Calu3 (cell line): Measurements from ENCODE around the gene RPS19. TPM values are rescaled to one million over a fixed set of nuclear protein-coding genes. Genes with fewer than 3 reads are reported as not detected.

Experiments
- BruUV-seq: library from RNA; stranded (reverse); fragments of 400-500 nt; replicated peaks from 2 replicates; lab custom pipeline; 2021; lab: Mats Ljungman, UMichigan
- CTCF ChIA-PET: fragments of 300-600 bp; sonication (Branson Sonifier 250); formaldehyde crosslinking; loops from one replicate; lab custom pipeline; 2022; ENCODE audit warnings: antibody characterized with exemption; lab: Charles Lee
- DNase-seq: peaks from one replicate; pipeline ENCODE4 v3.0.0; 2022
- H3K27ac Mint-ChIP-seq: one replicate; pipeline ENCODE4 v1.8.0; 2022; ENCODE audit warnings: mixed read lengths; ENCODE audit not compliant: unreplicated experiment
- H3K27me3 Mint-ChIP-seq: one replicate; pipeline ENCODE4 v1.8.0; 2022; ENCODE audit warnings: mixed read lengths; ENCODE audit not compliant: unreplicated experiment
- H3K36me3 Mint-ChIP-seq: one replicate; pipeline ENCODE4 v1.8.0; 2022; ENCODE audit warnings: mild to moderate bottlenecking, moderate library complexity, mixed read lengths; ENCODE audit not compliant: insufficient read depth, unreplicated experiment
- H3K4me1 Mint-ChIP-seq: one replicate; pipeline ENCODE4 v1.8.0; 2022; ENCODE audit warnings: mild to moderate bottlenecking, low read depth, mixed read lengths; ENCODE audit not compliant: unreplicated experiment
- H3K4me3 Mint-ChIP-seq: one replicate; pipeline ENCODE4 v1.8.0; 2022; ENCODE audit warnings: mild to moderate bottlenecking, low read depth, moderate library complexity, mixed read lengths; ENCODE audit not compliant: unreplicated experiment
- H3K9me3 Mint-ChIP-seq: one replicate; pipeline ENCODE4 v1.8.0; 2022; ENCODE audit warnings: low read depth, mixed read lengths; ENCODE audit not compliant: unreplicated experiment
- CTCF ChIP-seq: fragments of 200-600 bp; IDR thresholded peaks from one replicate; pipeline ENCODE4 v1.8.0; 2022; ENCODE audit warnings: antibody characterized with exemption; ENCODE audit not compliant: unreplicated experiment
- intact Hi-C: fragments of 100-400 bp; cut with micrococcal nuclease; formaldehyde crosslinking; loops from one replicate; pipeline ENCODE4 v1.10.0; 2022; ENCODE audit not compliant: unreplicated experiment
- total RNA-seq: library from RNA; stranded (reverse); gene quantifications from 2 replicates; pipeline ENCODE4 v1.2.3, GENCODE V29; 2022

Gene RPS19
- total RNA-seq, 1 experiment from 2014 or later, result 2,220 TPM

GRCh38 chr19:41837981-41838708, 21.9 kb upstream of the RPS19 start:
- intact Hi-C loops, result no loop called here
- Mint-ChIP-seq H3K27me3 (peaks cover 76% of the 10 kb centered on the region), H3K4me3 (no peak overlapping the region), H3K9me3 (no peaks in the 10 kb centered on the region), H3K27ac (no peak overlapping the region), H3K36me3 (no peaks in the 10 kb centered on the region), H3K4me1 (peaks cover under 1% of the 10 kb centered on the region)
- CTCF ChIA-PET, result interaction anchor here (0.9 kb wide), 1 partner anchor 14 kb away, joined by 3 read pairs; no protein-coding TSS in a partner anchor
- DNase-seq, result no peak
- TF ChIP-seq CTCF, result no peak
- BruUV-seq, result no TSS peak

GRCh38 chr19:41839211-41839610, 20.8 kb upstream of the RPS19 start:
- intact Hi-C loops, result no loop called here
- Mint-ChIP-seq H3K36me3 (no peaks in the 10 kb centered on the region), H3K4me3 (no peak overlapping the region), H3K27me3 (peaks cover 83% of the 10 kb centered on the region), H3K4me1 (peaks cover 6% of the 10 kb centered on the region), H3K9me3 (peaks cover 2% of the 10 kb centered on the region), H3K27ac (no peak overlapping the region)
- DNase-seq, result no peak
- TF ChIP-seq CTCF, result no peak
- BruUV-seq, result no TSS peak
- CTCF ChIA-PET, result interaction anchor here (0.7 kb wide), 1 partner anchor 467 kb away, joined by 3 read pairs; no protein-coding TSS in a partner anchor

GRCh38 chr19:41843371-41843770, 16.7 kb upstream of the RPS19 start:
- peaks cover 4% of the 10 kb centered on the region for H3K9me3 Mint-ChIP-seq
- TF ChIP-seq CTCF, result no peak
- intact Hi-C loops, result no loop called here
- CTCF ChIA-PET, result interaction anchor here (0.6 to 0.7 kb wide), 2 partner anchors 558 to 1581 kb away, joined by 6 to 13 read pairs; no protein-coding TSS in a partner anchor
- peaks cover 73% of the 10 kb centered on the region for H3K27me3 Mint-ChIP-seq
- H3K36me3 Mint-ChIP-seq, result no peaks in the 10 kb centered on the region
- no TSS peak for BruUV-seq
- DNase-seq, result no peak
- H3K27ac Mint-ChIP-seq, result no peak overlapping the region
- no peak overlapping the region for H3K4me3 Mint-ChIP-seq
- H3K4me1 Mint-ChIP-seq, result peaks cover 6% of the 10 kb centered on the region

GRCh38 chr19:41844601-41845000, 15.5 kb upstream of the RPS19 start, which contains the start of gene LYPD4:
LYPD4 (minus strand) TSS chr19:41844683; CDS start chr19:41839285, 5,398 bp downstream.
- H3K9me3 Mint-ChIP-seq, result peaks cover 4% of the 10 kb centered on the region
- H3K27ac Mint-ChIP-seq, result no peak within 1 kb of the TSS
- DNase-seq, result no peak
- CTCF ChIA-PET, result no interaction called here
- peaks cover 73% of the 10 kb centered on the region for H3K27me3 Mint-ChIP-seq
- no peak for TF ChIP-seq CTCF
- H3K4me1 Mint-ChIP-seq, result peaks cover 6% of the 10 kb centered on the region
- no peak within 1 kb of the TSS for H3K4me3 Mint-ChIP-seq
- intact Hi-C loops, result no loop called here
- BruUV-seq, result no TSS peak
- no peaks in the 10 kb centered on the region for H3K36me3 Mint-ChIP-seq
